ENCODE measurements around the gene DPH2. TPM values are rescaled to one million over a fixed set of nuclear protein-coding genes. Genes with fewer than 3 reads are reported as not detected.

Gene DPH2
- total RNA-seq, 4 donors from 2014 or later: 10.4 to 16.8 (median 12.3) TPM

DNA sequence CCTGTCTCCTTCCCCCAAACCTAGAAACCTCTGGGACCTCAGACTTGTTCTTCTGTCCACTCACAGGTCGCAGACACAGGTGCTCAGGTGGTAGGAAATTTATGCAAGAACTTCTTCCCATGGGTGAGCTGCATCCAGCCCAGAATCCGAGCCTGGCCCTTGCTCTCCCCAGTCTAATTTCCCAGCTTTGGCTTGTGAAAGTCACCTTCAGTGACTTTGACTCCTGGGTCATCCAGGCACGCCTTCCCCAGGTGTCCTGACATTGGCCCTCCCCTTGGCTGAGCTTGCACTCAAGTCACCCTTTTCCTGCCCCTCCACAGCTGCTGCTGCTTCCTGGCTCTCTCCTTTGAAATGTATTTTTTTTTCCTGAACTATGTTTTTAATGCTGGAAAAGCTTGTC is 16.4 kb upstream of the DPH2 start:
- TF ChIP-seq CTCF (IDR thresholded peaks at IDR 0.05; ENCODE audit: low read depth): no peak

DNA sequence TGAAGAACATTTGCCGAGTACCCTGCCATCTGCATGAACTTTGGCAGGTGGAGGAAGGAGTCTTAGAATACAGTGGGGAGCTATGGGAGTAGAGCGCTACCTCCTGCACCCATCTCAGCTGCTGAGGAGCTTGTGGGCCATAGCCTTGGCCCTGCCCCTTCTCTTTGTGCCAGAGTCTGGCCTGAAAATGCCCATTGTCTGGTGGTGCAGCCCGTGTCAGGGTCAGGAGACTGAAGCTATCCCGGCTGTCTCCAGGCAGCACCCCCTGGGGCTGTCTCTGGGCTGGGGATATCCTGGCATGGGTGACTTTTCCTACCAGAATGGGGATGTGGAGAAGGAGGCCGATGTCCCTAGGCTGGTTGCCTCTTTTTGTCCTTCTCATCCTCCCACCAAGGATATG is 15.8 kb upstream of the DPH2 start:
- TF ChIP-seq CTCF (IDR thresholded peaks at IDR 0.05; ENCODE audit: low read depth): no peak

DNA sequence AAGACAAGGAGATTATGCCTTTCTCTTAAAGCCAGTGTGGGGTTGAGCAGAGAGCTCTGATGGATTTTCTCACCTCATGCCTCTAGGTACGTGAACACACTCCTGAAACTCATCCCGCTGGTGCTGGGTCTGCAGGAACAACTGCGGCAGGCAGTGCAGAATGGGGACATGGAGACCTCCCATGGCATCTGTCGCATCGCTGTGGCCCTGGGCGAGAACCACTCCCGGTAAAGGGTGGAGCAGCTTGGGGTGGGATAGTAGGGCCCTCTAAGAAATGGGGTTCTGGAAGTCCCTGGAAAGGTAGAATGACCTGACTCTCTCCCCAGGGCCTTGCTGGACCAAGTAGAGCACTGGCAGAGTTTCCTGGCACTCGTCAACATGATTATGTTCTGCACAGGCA is 13.6 kb upstream of the DPH2 start:
- TF ChIP-seq CTCF (IDR thresholded peaks at IDR 0.05; ENCODE audit: low read depth): no peak

- no peak for TF ChIP-seq CTCF (IDR thresholded peaks at IDR 0.05; ENCODE audit: low read depth)
Observed at GRCh38 chr1:43957407-43958040, 12.3 kb upstream of the DPH2 start.

DNA sequence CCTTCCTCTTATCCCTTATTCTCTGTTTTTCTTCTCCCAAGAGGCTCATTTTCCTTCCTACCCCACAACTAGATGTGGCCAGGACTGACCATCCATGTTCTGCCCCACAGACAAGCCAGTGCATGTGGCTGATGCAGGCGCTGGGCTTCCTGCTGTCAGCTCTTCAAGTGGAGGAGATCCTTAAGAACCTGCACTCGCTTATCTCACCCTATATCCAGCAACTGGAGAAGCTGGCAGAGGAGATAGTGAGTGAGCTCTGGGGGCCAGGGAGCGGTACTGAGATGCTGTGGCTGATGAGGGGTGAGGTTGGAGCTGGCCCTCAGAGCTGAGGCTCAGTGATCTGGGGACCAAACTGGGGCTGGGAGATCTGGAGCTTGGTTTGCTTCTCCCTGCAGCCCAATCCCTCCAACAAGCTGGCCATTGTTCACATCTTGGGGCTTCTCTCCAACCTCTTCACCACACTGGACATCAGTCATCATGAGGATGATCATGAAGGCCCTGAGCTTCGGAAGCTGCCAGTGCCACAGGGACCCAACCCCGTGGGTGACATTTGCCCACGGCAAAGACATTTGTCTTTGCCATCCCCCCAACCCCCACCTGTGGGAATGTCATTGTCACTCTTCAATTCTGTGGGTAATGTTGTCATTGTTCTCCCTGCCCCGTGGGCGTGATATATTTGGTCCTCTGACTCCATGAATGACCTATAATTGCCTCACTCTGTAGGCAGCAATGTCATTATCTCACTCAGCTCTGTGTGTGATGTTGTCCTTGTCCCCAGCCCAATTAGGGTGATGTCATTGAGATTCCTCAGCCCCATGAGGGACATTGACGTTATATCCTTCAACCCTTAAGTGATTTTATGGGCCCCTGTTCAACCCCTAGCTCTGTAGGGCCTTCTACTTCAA is 11.2 kb upstream of the DPH2 start:
- TF ChIP-seq CTCF (IDR thresholded peaks at IDR 0.05; ENCODE audit: low read depth): no peak

GRCh38 chr1:43960798-43961197 is 9.0 kb upstream of the DPH2 start:
- no peak for TF ChIP-seq CTCF (IDR thresholded peaks at IDR 0.05; ENCODE audit: low read depth)

DNA sequence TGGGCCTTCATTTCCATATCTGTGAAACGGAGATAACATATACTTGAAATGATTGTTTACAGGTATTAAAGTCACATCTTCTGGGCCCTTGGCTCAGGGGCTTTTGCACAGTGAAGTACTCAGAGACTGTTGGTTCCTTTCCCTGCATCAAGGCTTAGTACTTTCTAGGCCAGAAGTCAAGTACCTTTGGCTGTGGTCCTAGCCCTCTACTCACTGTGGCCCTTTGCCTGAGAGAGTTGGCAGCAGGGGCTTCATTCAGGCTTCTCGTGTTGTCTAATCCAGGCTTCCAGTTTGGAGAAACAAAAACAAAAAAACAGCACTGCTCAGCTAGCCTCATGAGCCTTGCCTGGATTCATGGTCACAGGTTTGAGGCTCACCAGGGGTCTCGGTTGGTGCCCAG is 8.1 kb upstream of the DPH2 start:
- no peak for TF ChIP-seq CTCF (IDR thresholded peaks at IDR 0.05; ENCODE audit: low read depth)

Data from subcutaneous adipose tissue (tissue), 4 donors.